HepG2 (cell line): Measurements from ENCODE around the gene RABEP2. TPM values are rescaled to one million over a fixed set of nuclear protein-coding genes. Genes with fewer than 3 reads are reported as not detected.

ENCODE experiments used
- ARNT ChIP-seq: fragments of 450-650 bp; IDR thresholded peaks from 2 replicates; pipeline ENCODE4 v1.6.1; 2017
- ATM ChIP-seq: fragments of 450-650 bp; IDR thresholded peaks from 2 replicates; pipeline ENCODE4 v1.7.1; 2017; ENCODE audit warnings: mild to moderate bottlenecking, borderline replicate concordance
- BCLAF1 ChIP-seq: fragments of 450-650 bp; IDR thresholded peaks from 2 replicates; pipeline ENCODE4 v1.6.1; 2017; ENCODE audit warnings: mild to moderate bottlenecking
- ELF4 ChIP-seq: sonication (generic); formaldehyde crosslinking; IDR thresholded peaks from 2 replicates; pipeline ENCODE4 v1.5.0; 2020; ENCODE audit warnings: missing genetic modification reagents, mild to moderate bottlenecking, moderate library complexity, borderline replicate concordance
- GATAD1 ChIP-seq: IDR thresholded peaks from 2 replicates; pipeline ENCODE4 v1.6.1; 2016; ENCODE audit warnings: missing genetic modification reagents, missing compliant biosample characterization
- MBD4 ChIP-seq: IDR thresholded peaks from 2 replicates; pipeline ENCODE4 v1.6.1; 2012; ENCODE audit warnings: low read length, inconsistent platforms, borderline replicate concordance
- MXD3 ChIP-seq: IDR thresholded peaks from 2 replicates; pipeline ENCODE4 v1.6.1; 2016; ENCODE audit warnings: mild to moderate bottlenecking, missing biosample characterization, missing genetic modification reagents
- NFE2L2 ChIP-seq: fragments of 150-350 bp; IDR thresholded peaks from 2 replicates; pipeline ENCODE4 v1.6.1; 2014; ENCODE audit warnings: low read length
- NKX3-1 ChIP-seq: sonication (generic); formaldehyde crosslinking; IDR thresholded peaks from 2 replicates; pipeline ENCODE4 v1.5.0; 2020; ENCODE audit warnings: missing genetic modification reagents
- NR3C1 ChIP-seq: sonication (generic); formaldehyde crosslinking; IDR thresholded peaks from 2 replicates; pipeline ENCODE4 v1.4.0; 2020; ENCODE audit warnings: missing genetic modification reagents
- PCBP2 ChIP-seq: fragments of 200-400 bp; formaldehyde crosslinking; optimal IDR thresholded peaks from 2 replicates; pipeline ENCODE3; 2018; ENCODE audit warnings: low read length, low read depth; ENCODE audit not compliant: poor library complexity, severe bottlenecking
- POGZ ChIP-seq: sonication (generic); formaldehyde crosslinking; IDR thresholded peaks from 2 replicates; pipeline ENCODE4 v1.4.0; 2020; ENCODE audit warnings: mild to moderate bottlenecking, missing genetic modification reagents
- POLR2A ChIP-seq, 2 experiments: IDR thresholded peaks; 2 replicates each; pipeline ENCODE4 v1.6.1; 2011; ENCODE audit warnings: low read depth in 2 of 2, low read length in 2 of 2, mild to moderate bottlenecking in 1 of 2, moderate library complexity in 1 of 2; ENCODE audit not compliant: insufficient read depth in 1 of 2
- PRPF4 ChIP-seq: fragments of 200-400 bp; formaldehyde crosslinking; IDR thresholded peaks from 2 replicates; pipeline ENCODE4 v1.6.1; 2016; ENCODE audit warnings: low read length, low read depth; ENCODE audit not compliant: poor library complexity, severe bottlenecking
- RAD21 ChIP-seq: fragments of 450-650 bp; formaldehyde crosslinking; IDR thresholded peaks from 2 replicates; pipeline ENCODE4 v1.5.0; 2020; ENCODE audit warnings: mild to moderate bottlenecking
- RXRB ChIP-seq: IDR thresholded peaks from 2 replicates; pipeline ENCODE4 v1.6.1; 2016; ENCODE audit warnings: borderline replicate concordance, missing genetic modification reagents, missing compliant biosample characterization
- SNAPC2 ChIP-seq: sonication (generic); formaldehyde crosslinking; IDR thresholded peaks from 2 replicates; pipeline ENCODE4 v1.8.1; 2022; ENCODE audit warnings: mild to moderate bottlenecking, missing genetic modification reagents
- ZBTB14 ChIP-seq: sonication (generic); formaldehyde crosslinking; IDR thresholded peaks from 2 replicates; pipeline ENCODE4 v1.4.0; 2020; ENCODE audit warnings: missing genetic modification reagents
- ZBTB26 ChIP-seq: IDR thresholded peaks from 2 replicates; pipeline ENCODE4 v1.6.1; 2016; ENCODE audit warnings: missing compliant biosample characterization, missing genetic modification reagents, borderline replicate concordance
- ZBTB42 ChIP-seq: sonication (generic); formaldehyde crosslinking; IDR thresholded peaks from 2 replicates; pipeline ENCODE4 v1.5.0; 2020; ENCODE audit warnings: mild to moderate bottlenecking, missing genetic modification reagents
- ZNF280B ChIP-seq: sonication (generic); formaldehyde crosslinking; IDR thresholded peaks from 2 replicates; pipeline ENCODE4 v1.5.0; 2020; ENCODE audit warnings: missing genetic modification reagents, mild to moderate bottlenecking, borderline replicate concordance
- ZNF484 ChIP-seq: sonication (generic); formaldehyde crosslinking; IDR thresholded peaks from 2 replicates; pipeline ENCODE4 v1.5.1; 2020; ENCODE audit warnings: mild to moderate bottlenecking, low read depth, missing genetic modification reagents, borderline replicate concordance
- ZNF569 ChIP-seq: sonication (generic); formaldehyde crosslinking; IDR thresholded peaks from 2 replicates; pipeline ENCODE4 v1.5.0; 2020; ENCODE audit warnings: mild to moderate bottlenecking, missing genetic modification reagents, moderate library complexity, borderline replicate concordance
- ZSCAN29 ChIP-seq: sonication (generic); formaldehyde crosslinking; conservative IDR thresholded peaks from 2 replicates; pipeline ENCODE4 v1.4.0; 2020; ENCODE audit warnings: mild to moderate bottlenecking, missing genetic modification reagents
- polyA plus RNA-seq, 8 experiments: library from polyadenylated mRNA; depleted of rRNA in 3 of 8; stranded (reverse) in 7 of 8; unstranded in 1 of 8; fragments of >200 nt; fragmentation: Illumina TruSeq in 4 of 8; extraction: Trizol in 4 of 8; gene quantifications; 2 replicates each; pipeline versions ENCODE4 v1.2.1 to v1.2.3, GENCODE V29; 2011 to 2016; ENCODE audit warnings: low read depth in 4 of 8, missing spikeins in 1 of 8, mixed read lengths in 1 of 8; ENCODE audit not compliant: insufficient read depth in 1 of 8
- total RNA-seq, 5 experiments: library from RNA; depleted of rRNA; stranded (reverse); fragments of >200 nt; fragmentation: Illumina TruSeq; extraction: Trizol; gene quantifications; 2 replicates each; pipeline ENCODE4 v1.2.3, GENCODE V29; 2016; ENCODE audit warnings: low read depth in 1 of 5

Gene RABEP2
- total and polyA plus RNA-seq, 2 of the 13 experiments (the other 11 are each of a cell fraction or from before 2014, with no cell fraction given): 10.8 to 18.4 TPM

GRCh38 chr16:28925386-28926228, 569 bp upstream of the RABEP2 start (continued):
- TF ChIP-seq ZBTB14 (CRISPR knock-in tag): no peak
- peak; percentile 62 for TF ChIP-seq PCBP2
- TF ChIP-seq NFE2L2: no peak
- peak; percentile 33; the same call in 1 of the 2 replicates for TF ChIP-seq ZBTB26
- TF ChIP-seq ZNF484 (CRISPR knock-in tag): no peak
- no peak for TF ChIP-seq SNAPC2
- TF ChIP-seq MXD3 (CRISPR knock-in tag): peak; percentile 19; the same call in 1 of the 2 replicates
- TF ChIP-seq ELF4: peak; percentile 88; the same call in 1 of the 2 replicates
- TF ChIP-seq RAD21 (CRISPR knock-in tag): peak; percentile 31
- TF ChIP-seq BCLAF1: no peak
- no peak for TF ChIP-seq ATM
- no peak for TF ChIP-seq MBD4
- TF ChIP-seq RXRB (CRISPR knock-in tag): no peak
- peak; percentile 70 to 75; a peak in 3 of 4 replicates for TF ChIP-seq POLR2A (IDR thresholded peaks at IDR 0.05; ENCODE audit: insufficient read depth in 1 of 2, low read depth in 2 of 2, low read length in 2 of 2)
- no peak for TF ChIP-seq ZBTB42 (CRISPR knock-in tag)
- no peak for TF ChIP-seq NKX3-1 (CRISPR knock-in tag)
- TF ChIP-seq ARNT: no peak
- no peak; the same call in 1 of the 2 replicates for TF ChIP-seq ZNF280B (CRISPR knock-in tag)
- TF ChIP-seq ZSCAN29 (CRISPR knock-in tag): no peak; the same call in 1 of the 2 replicates
- TF ChIP-seq NR3C1 (CRISPR knock-in tag): no peak
- no peak for TF ChIP-seq GATAD1 (CRISPR knock-in tag)
- no peak for TF ChIP-seq POGZ
- TF ChIP-seq ZNF569 (CRISPR knock-in tag): no peak
- no peak for TF ChIP-seq PRPF4
